HCT116 (cell line): ENCODE measurements around the gene MORN1. TPM values are rescaled to one million over a fixed set of nuclear protein-coding genes. Genes with fewer than 3 reads are reported as not detected.

ENCODE experiments used
- ATAC-seq: fragments of 200-7000 bp; cut with Tn5 transposase; 2 replicates; pipeline ENCODE4 v1.9.1; 2020; ENCODE audit warnings: mild to moderate bottlenecking, moderate library complexity
- BruUV-seq: library from RNA; stranded (reverse); fragments of 400-500 nt; replicated peaks from 2 replicates; lab custom pipeline; 2021; lab: Mats Ljungman, UMichigan
- CTCF ChIA-PET: fragments of 300-600 bp; sonication (Branson Sonifier 250); formaldehyde crosslinking; loops from one replicate; lab custom pipeline; 2021; ENCODE audit warnings: antibody characterized with exemption; lab: Charles Lee
- POLR2A ChIA-PET: fragments of 300-600, 350-600 bp; sonication (Branson Sonifier 250); formaldehyde crosslinking; loops from one replicate; lab custom pipeline; 2021; ENCODE audit warnings: antibody characterized with exemption; lab: Charles Lee
- RAD21 ChIA-PET, 2 experiments: fragments of 300-600 bp; sonication (Branson Sonifier 250); formaldehyde crosslinking; loops; one replicate each; lab custom pipeline; 2023; ENCODE audit warnings: low total read pairs in 2 of 2; ENCODE audit not compliant: uncharacterized antibody in 2 of 2, unreplicated experiment in 2 of 2, low non-redundant PET in 1 of 2; lab: Charles Lee
- DNase-seq: peaks from one replicate; pipeline ENCODE4 v3.0.0-alpha.2; 2010; ENCODE audit warnings: low read depth, low spot score
- H2AFZ ChIP-seq: fragments of 200-600 bp; shearing (Covaris generic), sonication (generic); 2 replicates; pipeline ENCODE4 v1.6.1; 2017; ENCODE audit warnings: low read depth, mixed run types, mixed read lengths, antibody characterized with exemption, low read length; ENCODE audit not compliant: poor library complexity, severe bottlenecking
- H3K27ac ChIP-seq: 2 replicates; pipeline ENCODE4 v1.5.1; 2012; ENCODE audit warnings: low read depth, low read length
- H3K27me3 ChIP-seq: fragments of 200-600 bp; sonication (generic); 2 replicates; pipeline ENCODE4 v1.6.1; 2016; ENCODE audit warnings: mixed run types, low read length, mixed read lengths; ENCODE audit not compliant: insufficient read depth
- H3K36me3 ChIP-seq, 2 experiments: fragments of 200-500 bp in 1 of 2; fragments of 200-600 bp in 1 of 2; sonication (Bioruptor generic) in 1 of 2; sonication (generic) in 1 of 2; 2 replicates each; pipeline versions ENCODE4 v1.5.1 to v1.6.1; 2014 to 2016; ENCODE audit warnings: low read length in 2 of 2, inconsistent platforms in 1 of 2, mixed read lengths in 1 of 2, mixed run types in 1 of 2; ENCODE audit not compliant: insufficient read depth in 2 of 2, control insufficient read depth in 1 of 2
- H3K4me1 ChIP-seq, 2 experiments: fragments of 200-600 bp in 1 of 2; sonication (generic) in 1 of 2; 2 replicates each; pipeline versions ENCODE4 v1.5.1 to v1.6.1; 2012 to 2017; ENCODE audit warnings: low read length in 2 of 2, inconsistent platforms in 1 of 2, mild to moderate bottlenecking in 1 of 2, mixed read lengths in 1 of 2, mixed run types in 1 of 2, moderate library complexity in 1 of 2; ENCODE audit not compliant: insufficient read depth in 2 of 2, control insufficient read depth in 1 of 2
- H3K4me2 ChIP-seq: fragments of 200-600 bp; sonication (generic); 2 replicates; pipeline ENCODE4 v1.6.1; 2017; ENCODE audit warnings: mixed run types, low read length, mixed read lengths
- H3K4me3 ChIP-seq, 2 experiments: fragments of 200-600 bp in 1 of 2; sonication (generic) in 1 of 2; replicated peaks in 1 of 2; 2 replicates each; pipeline ENCODE4 v1.5.1; 2011 to 2016; ENCODE audit warnings: low read length in 2 of 2, control low read depth in 1 of 2, low read depth in 1 of 2, mild to moderate bottlenecking in 1 of 2, mixed read lengths in 1 of 2, mixed run types in 1 of 2
- H3K79me2 ChIP-seq: fragments of 200-600 bp; sonication (generic); 2 replicates; pipeline ENCODE4 v1.6.1; 2017; ENCODE audit warnings: mild to moderate bottlenecking, mixed run types, low read length, moderate library complexity, mixed read lengths; ENCODE audit not compliant: insufficient read depth
- H3K9ac ChIP-seq: fragments of 200-600 bp; sonication (generic); 2 replicates; pipeline ENCODE4 v1.6.1; 2016; ENCODE audit warnings: low read length, mixed read lengths
- H3K9me2 ChIP-seq: fragments of 200-600 bp; sonication (generic), shearing (Covaris generic); 2 replicates; pipeline ENCODE4 v1.6.1; 2017; ENCODE audit warnings: mixed run types, mild to moderate bottlenecking, moderate library complexity; ENCODE audit not compliant: insufficient read depth
- H3K9me3 ChIP-seq, 2 experiments: fragments of 200-500 bp in 1 of 2; fragments of 200-600 bp in 1 of 2; sonication (Bioruptor generic) in 1 of 2; sonication (generic) in 1 of 2; 2 replicates each; pipeline ENCODE4 v1.6.1; 2014 to 2017; ENCODE audit warnings: low read length in 2 of 2, mixed read lengths in 2 of 2, inconsistent platforms in 1 of 2, low read depth in 1 of 2, mild to moderate bottlenecking in 1 of 2, mixed run types in 1 of 2, moderate library complexity in 1 of 2; ENCODE audit not compliant: control insufficient read depth in 1 of 2, insufficient read depth in 1 of 2
- H4K20me1 ChIP-seq: fragments of 200-600 bp; sonication (generic), shearing (Covaris generic); 2 replicates; pipeline ENCODE4 v1.6.1; 2017; ENCODE audit warnings: mixed run types, mild to moderate bottlenecking, moderate library complexity; ENCODE audit not compliant: insufficient read depth
- CBX3 ChIP-seq: IDR thresholded peaks from 2 replicates; pipeline ENCODE4 v1.6.1; 2012; ENCODE audit warnings: low read depth
- ELF1 ChIP-seq: IDR thresholded peaks from 2 replicates; pipeline ENCODE4 v1.6.1; 2012; ENCODE audit warnings: low read depth, borderline replicate concordance
- FOSL1 ChIP-seq: IDR thresholded peaks from 2 replicates; pipeline ENCODE4 v1.6.1; 2012; ENCODE audit warnings: low read depth
- JUND ChIP-seq: IDR thresholded peaks from 2 replicates; pipeline ENCODE4 v1.6.1; 2012
- POLR2AphosphoS5 ChIP-seq: IDR thresholded peaks from 2 replicates; pipeline ENCODE4 v1.6.1; 2011; ENCODE audit warnings: mild to moderate bottlenecking, low read depth, low read length, moderate library complexity
- SIN3A ChIP-seq: IDR thresholded peaks from 2 replicates; pipeline ENCODE4 v1.6.1; 2012; ENCODE audit warnings: low read depth
- SRF ChIP-seq: IDR thresholded peaks from 2 replicates; pipeline ENCODE4 v1.6.1; 2012; ENCODE audit warnings: low read depth
- TCF7L2 ChIP-seq: IDR thresholded peaks from 2 replicates; pipeline ENCODE4 v1.7.0; 2011; ENCODE audit warnings: borderline replicate concordance, inconsistent platforms; ENCODE audit not compliant: insufficient read depth, insufficient read length; ENCODE audit errors: extremely low read depth
- YY1 ChIP-seq: IDR thresholded peaks from 2 replicates; pipeline ENCODE4 v1.6.1; 2011; ENCODE audit warnings: low read length, low read depth, moderate library complexity, mild to moderate bottlenecking; ENCODE audit not compliant: insufficient replicate concordance; ENCODE audit errors: extremely low read depth
- ZFX ChIP-seq: fragments of 450-650 bp; IDR thresholded peaks from 2 replicates; pipeline ENCODE4 v1.6.1; 2017
- intact Hi-C: fragments of 100-400 bp; cut with micrococcal nuclease; formaldehyde crosslinking; loops from 2 replicates; pipeline ENCODE4 v1.10.0; 2022
- total RNA-seq: library from RNA; stranded (reverse); gene quantifications from one replicate; pipeline ENCODE4 v1.2.1, GENCODE V29; 2021; ENCODE audit not compliant: unreplicated experiment
- TF ChIP-seq, protein P1 (sequence below), 3 experiments: fragments of 200-600 bp in 1 of 3; sonication (generic) in 1 of 3; IDR thresholded peaks in 2 of 3; conservative IDR thresholded peaks in 1 of 3; 2 replicates each; pipeline ENCODE4 v1.5.1; 2012 to 2017; ENCODE audit warnings: low read depth in 2 of 3, low read length in 2 of 3, antibody characterized with exemption in 1 of 3, borderline replicate concordance in 1 of 3, control low read depth in 1 of 3, mild to moderate bottlenecking in 1 of 3, mixed read lengths in 1 of 3, mixed run types in 1 of 3, moderate library complexity in 1 of 3; ENCODE audit not compliant: insufficient read depth in 1 of 3
- TF ChIP-seq, protein P2 (sequence below): IDR thresholded peaks from 2 replicates; pipeline ENCODE4 v1.6.1; 2012; ENCODE audit warnings: low read depth

Gene MORN1
- total RNA-seq, 1 experiment from 2014 or later: 21.4 TPM

DNA sequence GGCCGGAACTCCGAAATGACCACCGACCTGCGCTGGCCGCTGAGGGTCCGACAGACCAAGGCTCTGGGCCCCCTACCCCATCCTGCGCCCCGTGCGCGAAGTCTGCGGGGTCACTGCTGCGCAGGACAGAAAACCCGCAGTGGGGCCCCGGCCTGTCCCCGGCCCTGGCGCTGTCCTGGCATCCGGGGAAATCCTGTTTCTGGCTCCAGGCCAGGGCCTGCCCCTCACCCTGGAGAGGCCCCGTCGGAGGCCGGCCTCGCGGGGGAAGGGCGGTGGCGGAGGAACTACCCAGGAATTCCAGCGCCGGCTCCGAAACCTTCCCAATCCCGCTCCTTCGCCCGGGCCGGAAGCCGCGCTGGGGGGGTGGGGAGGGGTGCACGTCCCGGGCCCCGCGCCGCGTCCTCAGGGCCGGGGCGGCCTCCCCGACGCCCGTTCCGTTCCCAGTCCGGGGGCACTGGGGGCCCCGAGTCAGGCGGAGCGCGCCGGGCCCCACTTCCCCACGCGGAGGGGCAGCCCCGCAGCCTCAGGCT, 77.0 kb downstream of the MORN1 start:
- peaks cover 16 to 53% of the 10 kb centered on the region in 2 experiments for H3K4me1 ChIP-seq
- ATAC-seq (peak; percentile 32), DNase-seq (no peak)
- ChIA-PET CTCF (interaction anchor here (1.3 to 2.4 kb wide), 4 partner anchors 67 to 120 kb away, joined by 3 to 18 read pairs (median 3); partner anchors contain the start of genes FAAP20, MORN1 and RER1), RAD21 (interaction anchor here (0.7 to 1.3 kb wide), 2 partner anchors 120 to 136 kb away, joined by 3 read pairs; partner anchors contain the start of gene FAAP20 (in 1 of the 2)), POLR2A (no interaction called here)
- H3K79me2 ChIP-seq: no peaks in the 10 kb centered on the region
- peak overlapping the region; percentile 69; the same call in 1 of the 2 replicates for H3K27ac ChIP-seq
- peak overlapping the region; percentile 45 to 53 for H3K4me3 ChIP-seq
- no peaks in the 10 kb centered on the region for H3K9me2 ChIP-seq
- intact Hi-C loops: no loop called here
- no peaks in the 10 kb centered on the region for H4K20me1 ChIP-seq
- TF ChIP-seq YY1 (peak; percentile 8), ZFX (peak; percentile 46; the same call in 1 of the 2 replicates), SRF (no peak), FOSL1 (no peak)
- no peak overlapping the region for H2AFZ ChIP-seq
- BruUV-seq: no TSS peak
- H3K4me2 ChIP-seq: peak overlapping the region; percentile 73
- H3K36me3 ChIP-seq: peaks cover 0 to 4% of the 10 kb centered on the region in 2 experiments; a peak in 1 of 4 replicates
- H3K27me3 ChIP-seq: no peaks in the 10 kb centered on the region
- H3K9ac ChIP-seq: peak overlapping the region; percentile 63
- H3K9me3 ChIP-seq: no peaks in the 10 kb centered on the region

DNA sequence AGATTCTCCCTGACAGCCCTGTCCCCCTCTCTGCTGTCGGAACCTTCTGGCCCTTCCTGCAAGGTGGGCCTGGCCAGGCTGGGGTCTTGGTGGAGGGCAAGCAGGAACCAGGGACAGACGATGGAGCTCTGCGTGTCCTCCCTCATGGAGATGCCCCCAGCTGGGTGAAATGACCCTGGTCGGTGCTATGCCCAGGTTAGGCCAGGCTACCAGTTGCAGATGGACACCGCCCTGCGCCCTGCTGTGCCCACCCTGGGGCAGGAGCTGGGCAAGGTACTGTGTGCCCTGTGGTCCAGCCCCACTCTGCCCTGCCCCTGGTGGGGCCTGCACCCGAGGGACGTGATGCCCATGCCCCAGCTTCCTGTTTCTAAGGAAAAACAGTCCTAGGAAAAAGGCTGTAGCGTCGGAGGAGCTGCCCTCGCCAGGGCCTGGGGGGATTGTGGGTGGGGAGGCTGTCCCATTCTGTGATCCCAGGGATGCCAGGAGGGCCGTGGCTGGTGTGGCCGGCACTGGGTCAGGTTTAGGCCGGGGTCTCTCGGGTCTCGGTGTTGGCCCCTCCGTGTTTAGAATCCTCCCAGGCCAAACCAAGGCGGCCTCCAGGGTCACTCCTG, 77.6 kb downstream of the MORN1 start:
- Histone ChIP-seq H3K4me1 (peaks cover 16 to 53% of the 10 kb centered on the region in 2 experiments), H3K4me3 (peak overlapping the region; percentile 45 to 53), H3K9me2 (no peaks in the 10 kb centered on the region), H3K4me2 (peak overlapping the region; percentile 73), H3K79me2 (no peaks in the 10 kb centered on the region), H3K27ac (peak overlapping the region; percentile 69; the same call in 1 of the 2 replicates), H3K27me3 (no peaks in the 10 kb centered on the region), H4K20me1 (no peaks in the 10 kb centered on the region), H3K9ac (peak overlapping the region; percentile 63), H3K36me3 (peaks cover 0 to 4% of the 10 kb centered on the region in 2 experiments; a peak in 1 of 4 replicates), H3K9me3 (no peaks in the 10 kb centered on the region), H2AFZ (no peak overlapping the region)
- ATAC-seq: no peak
- POLR2A ChIA-PET: no interaction called here
- DNase-seq: no peak
- CTCF ChIA-PET: interaction anchor here (0.6 to 1.3 kb wide), 2 partner anchors 68 to 119 kb away, joined by 3 read pairs; partner anchors contain the start of gene FAAP20
- RAD21 ChIA-PET: interaction anchor here in 1 of 2 experiments (0.7 kb wide), 1 partner anchor 135 kb away, joined by 3 read pairs; no protein-coding TSS in a partner anchor
- TSS peak; percentile 49 for BruUV-seq
- intact Hi-C loops: no loop called here
- no peak for TF ChIP-seq SIN3A
- no peak for TF ChIP-seq CBX3
- no peak for TF ChIP-seq JUND
- no peak for TF ChIP-seq ELF1
- TF ChIP-seq TCF7L2: no peak
- TF ChIP-seq, protein P1, sequence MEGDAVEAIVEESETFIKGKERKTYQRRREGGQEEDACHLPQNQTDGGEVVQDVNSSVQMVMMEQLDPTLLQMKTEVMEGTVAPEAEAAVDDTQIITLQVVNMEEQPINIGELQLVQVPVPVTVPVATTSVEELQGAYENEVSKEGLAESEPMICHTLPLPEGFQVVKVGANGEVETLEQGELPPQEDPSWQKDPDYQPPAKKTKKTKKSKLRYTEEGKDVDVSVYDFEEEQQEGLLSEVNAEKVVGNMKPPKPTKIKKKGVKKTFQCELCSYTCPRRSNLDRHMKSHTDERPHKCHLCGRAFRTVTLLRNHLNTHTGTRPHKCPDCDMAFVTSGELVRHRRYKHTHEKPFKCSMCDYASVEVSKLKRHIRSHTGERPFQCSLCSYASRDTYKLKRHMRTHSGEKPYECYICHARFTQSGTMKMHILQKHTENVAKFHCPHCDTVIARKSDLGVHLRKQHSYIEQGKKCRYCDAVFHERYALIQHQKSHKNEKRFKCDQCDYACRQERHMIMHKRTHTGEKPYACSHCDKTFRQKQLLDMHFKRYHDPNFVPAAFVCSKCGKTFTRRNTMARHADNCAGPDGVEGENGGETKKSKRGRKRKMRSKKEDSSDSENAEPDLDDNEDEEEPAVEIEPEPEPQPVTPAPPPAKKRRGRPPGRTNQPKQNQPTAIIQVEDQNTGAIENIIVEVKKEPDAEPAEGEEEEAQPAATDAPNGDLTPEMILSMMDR (IDR thresholded peaks at IDR 0.05 in 2 of 3, conservative IDR thresholded peaks at IDR 0.05 in 1 of 3; ENCODE audit: borderline replicate concordance in 1 of 3, insufficient read depth in 1 of 3, low read depth in 2 of 3, low read length in 2 of 3): no peak
- TF ChIP-seq, protein P2, sequence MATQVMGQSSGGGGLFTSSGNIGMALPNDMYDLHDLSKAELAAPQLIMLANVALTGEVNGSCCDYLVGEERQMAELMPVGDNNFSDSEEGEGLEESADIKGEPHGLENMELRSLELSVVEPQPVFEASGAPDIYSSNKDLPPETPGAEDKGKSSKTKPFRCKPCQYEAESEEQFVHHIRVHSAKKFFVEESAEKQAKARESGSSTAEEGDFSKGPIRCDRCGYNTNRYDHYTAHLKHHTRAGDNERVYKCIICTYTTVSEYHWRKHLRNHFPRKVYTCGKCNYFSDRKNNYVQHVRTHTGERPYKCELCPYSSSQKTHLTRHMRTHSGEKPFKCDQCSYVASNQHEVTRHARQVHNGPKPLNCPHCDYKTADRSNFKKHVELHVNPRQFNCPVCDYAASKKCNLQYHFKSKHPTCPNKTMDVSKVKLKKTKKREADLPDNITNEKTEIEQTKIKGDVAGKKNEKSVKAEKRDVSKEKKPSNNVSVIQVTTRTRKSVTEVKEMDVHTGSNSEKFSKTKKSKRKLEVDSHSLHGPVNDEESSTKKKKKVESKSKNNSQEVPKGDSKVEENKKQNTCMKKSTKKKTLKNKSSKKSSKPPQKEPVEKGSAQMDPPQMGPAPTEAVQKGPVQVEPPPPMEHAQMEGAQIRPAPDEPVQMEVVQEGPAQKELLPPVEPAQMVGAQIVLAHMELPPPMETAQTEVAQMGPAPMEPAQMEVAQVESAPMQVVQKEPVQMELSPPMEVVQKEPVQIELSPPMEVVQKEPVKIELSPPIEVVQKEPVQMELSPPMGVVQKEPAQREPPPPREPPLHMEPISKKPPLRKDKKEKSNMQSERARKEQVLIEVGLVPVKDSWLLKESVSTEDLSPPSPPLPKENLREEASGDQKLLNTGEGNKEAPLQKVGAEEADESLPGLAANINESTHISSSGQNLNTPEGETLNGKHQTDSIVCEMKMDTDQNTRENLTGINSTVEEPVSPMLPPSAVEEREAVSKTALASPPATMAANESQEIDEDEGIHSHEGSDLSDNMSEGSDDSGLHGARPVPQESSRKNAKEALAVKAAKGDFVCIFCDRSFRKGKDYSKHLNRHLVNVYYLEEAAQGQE: no peak
- no peak for TF ChIP-seq POLR2AphosphoS5
- TF ChIP-seq SRF: no peak
